Transverse colon (tissue), 4 donors: ENCODE measurements around the gene RAPGEF6. TPM values are rescaled to one million over a fixed set of nuclear protein-coding genes. Genes with fewer than 3 reads are reported as not detected.
"Not testable (repeated sequence)": the region's sequence is repeated elsewhere in the genome, so short reads cannot be mapped to it uniquely, and the experiment has no call there.

Experiments used
- DNase-seq: peaks from one replicate; pipeline ENCODE4 v3.0.0-alpha.2; 2019
- H3K27ac ChIP-seq, 4 donors: fragments of 200-600 bp; sonication (generic); 2 replicates each; pipeline ENCODE4 v1.5.1; 2016 to 2018; ENCODE audit warnings: inconsistent platforms in 4 of 4
- H3K27me3 ChIP-seq: fragments of 200-600 bp; sonication (generic); 2 replicates; pipeline ENCODE4 v1.5.1; 2017; ENCODE audit warnings: inconsistent platforms
- H3K36me3 ChIP-seq, 4 donors: fragments of 200-600 bp; sonication (generic); 2 replicates each; pipeline ENCODE4 v1.5.1; 2017 to 2019; ENCODE audit warnings: inconsistent platforms in 4 of 4
- H3K4me1 ChIP-seq, 4 donors: fragments of 200-600 bp; sonication (generic); 2 replicates each; pipeline ENCODE4 v1.5.1; 2017 to 2020; ENCODE audit warnings: inconsistent platforms in 4 of 4
- H3K4me3 ChIP-seq, 4 donors: fragments of 200-600 bp; sonication (generic); 1 replicate in 1 of 4; 2 replicates in 3 of 4; pipeline versions ENCODE4 v1.5.1 to v1.6.1; 2017 to 2019; ENCODE audit warnings: inconsistent platforms in 4 of 4
- H3K9me3 ChIP-seq, 2 donors: fragments of 200-600 bp; sonication (generic); 2 replicates each; pipeline ENCODE4 v1.5.1; 2017 to 2019; ENCODE audit warnings: inconsistent platforms in 2 of 2
- EP300 ChIP-seq: sonication (generic); formaldehyde crosslinking; IDR thresholded peaks from one replicate; pipeline ENCODE4 v1.6.1; 2017; ENCODE audit warnings: antibody characterized with exemption, low read depth
- POLR2A ChIP-seq: fragments of 450-650 bp; IDR thresholded peaks from one replicate; pipeline ENCODE4 v1.6.1; 2016; ENCODE audit warnings: antibody characterized with exemption, mild to moderate bottlenecking, moderate library complexity
- POLR2AphosphoS5 ChIP-seq, 3 donors: sonication (generic); formaldehyde crosslinking; IDR thresholded peaks; one replicate each; pipeline ENCODE4 v1.6.1; 2016; ENCODE audit warnings: antibody characterized with exemption in 3 of 3
- WGBS, 2 donors: methylation state at CpG; one replicate each; pipeline ENCODE4 v1.1.5; 2018; ENCODE audit warnings: low coverage in 1 of 2; 5-methylcytosine and 5-hydroxymethylcytosine counted together
- in situ Hi-C, 4 donors: fragments of 200-750 bp; cut with MboI; loops; one replicate each; pipeline versions ENCODE4 v1.15.0 to v1.15.1; 2017; ENCODE audit warnings: low sequenced_read_pairs in 3 of 4, low pct_ligation_motif_present in 1 of 4, low pct_unique_long_range_greater_than_20kb in 1 of 4
- intact Hi-C: fragments of 100-400 bp; cut with DNase I; formaldehyde crosslinking; loops from one replicate; pipeline ENCODE4 v1.15.1; 2023; ENCODE audit warnings: low total_unique reads
- total RNA-seq, 4 donors: library from RNA; depleted of rRNA; stranded (reverse); fragments of >200 nt; gene quantifications; one replicate each; pipeline ENCODE4 v1.1.0, GENCODE V29; 2016
- TF ChIP-seq, protein P1 (sequence below), 5 experiments: fragments of 200-600 bp in 3 of 5; fragments of 450-650 bp in 2 of 5; sonication (generic) in 3 of 5; IDR thresholded peaks; 1 replicate in 2 of 5; 2 replicates in 3 of 5; pipeline ENCODE4 v1.5.1; 2016 to 2017; ENCODE audit warnings: antibody characterized with exemption in 5 of 5, inconsistent platforms in 3 of 5, mild to moderate bottlenecking in 2 of 5, moderate library complexity in 1 of 5

RAPGEF6 gene
- total RNA-seq, 4 donors from 2014 or later, result 21.3 to 40.3 (median 35.9) TPM

GRCh38 chr5:131491749-131492148, 143.3 kb downstream of the RAPGEF6 start:
- Histone ChIP-seq H3K27ac (no peak overlapping the region), H3K4me1 (peaks cover 0 to 9% (median 2%) of the 10 kb centered on the region in 4 donors), H3K4me3 (no peak overlapping the region), H3K27me3 (no peaks in the 10 kb centered on the region), H3K9me3 (no peaks in the 10 kb centered on the region), H3K36me3 (peaks cover 0 to 49% (median 15%) of the 10 kb centered on the region in 4 donors)
- TF ChIP-seq, protein P1, sequence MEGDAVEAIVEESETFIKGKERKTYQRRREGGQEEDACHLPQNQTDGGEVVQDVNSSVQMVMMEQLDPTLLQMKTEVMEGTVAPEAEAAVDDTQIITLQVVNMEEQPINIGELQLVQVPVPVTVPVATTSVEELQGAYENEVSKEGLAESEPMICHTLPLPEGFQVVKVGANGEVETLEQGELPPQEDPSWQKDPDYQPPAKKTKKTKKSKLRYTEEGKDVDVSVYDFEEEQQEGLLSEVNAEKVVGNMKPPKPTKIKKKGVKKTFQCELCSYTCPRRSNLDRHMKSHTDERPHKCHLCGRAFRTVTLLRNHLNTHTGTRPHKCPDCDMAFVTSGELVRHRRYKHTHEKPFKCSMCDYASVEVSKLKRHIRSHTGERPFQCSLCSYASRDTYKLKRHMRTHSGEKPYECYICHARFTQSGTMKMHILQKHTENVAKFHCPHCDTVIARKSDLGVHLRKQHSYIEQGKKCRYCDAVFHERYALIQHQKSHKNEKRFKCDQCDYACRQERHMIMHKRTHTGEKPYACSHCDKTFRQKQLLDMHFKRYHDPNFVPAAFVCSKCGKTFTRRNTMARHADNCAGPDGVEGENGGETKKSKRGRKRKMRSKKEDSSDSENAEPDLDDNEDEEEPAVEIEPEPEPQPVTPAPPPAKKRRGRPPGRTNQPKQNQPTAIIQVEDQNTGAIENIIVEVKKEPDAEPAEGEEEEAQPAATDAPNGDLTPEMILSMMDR (IDR thresholded peaks at IDR 0.05), result no peak
- TF ChIP-seq POLR2A, result no peak
- no peak for TF ChIP-seq EP300
- TF ChIP-seq POLR2AphosphoS5 (IDR thresholded peaks at IDR 0.05), result no peak
- in situ Hi-C loops, result no loop called here
- WGBS, 2 donors, result 80 to 93% methylated on average over 1 of the region's 1 CpG
- intact Hi-C loops, result no loop called here
- no peak for DNase-seq

- Histone ChIP-seq H3K4me3 (no peak overlapping the region), H3K9me3 (no peaks in the 10 kb centered on the region), H3K27ac (no peak overlapping the region), H3K36me3 (peaks cover 0 to 34% (median 9%) of the 10 kb centered on the region in 4 donors), H3K4me1 (no peaks in the 10 kb centered on the region), H3K27me3 (no peaks in the 10 kb centered on the region)
- 61 to 69% methylated on average over 3 of the region's 3 CpGs for WGBS, 2 donors
- in situ Hi-C loops (no loop called here), intact Hi-C loops (no loop called here)
- TF ChIP-seq POLR2AphosphoS5 (IDR thresholded peaks at IDR 0.05), result no peak
- TF ChIP-seq POLR2A, result no peak
- TF ChIP-seq, protein P1 (IDR thresholded peaks at IDR 0.05), result no peak
- TF ChIP-seq EP300, result no peak
- no peak for DNase-seq
These were observed 146.6 kb downstream of the RAPGEF6 start for GRCh38 chr5:131488463-131488862.

DNA sequence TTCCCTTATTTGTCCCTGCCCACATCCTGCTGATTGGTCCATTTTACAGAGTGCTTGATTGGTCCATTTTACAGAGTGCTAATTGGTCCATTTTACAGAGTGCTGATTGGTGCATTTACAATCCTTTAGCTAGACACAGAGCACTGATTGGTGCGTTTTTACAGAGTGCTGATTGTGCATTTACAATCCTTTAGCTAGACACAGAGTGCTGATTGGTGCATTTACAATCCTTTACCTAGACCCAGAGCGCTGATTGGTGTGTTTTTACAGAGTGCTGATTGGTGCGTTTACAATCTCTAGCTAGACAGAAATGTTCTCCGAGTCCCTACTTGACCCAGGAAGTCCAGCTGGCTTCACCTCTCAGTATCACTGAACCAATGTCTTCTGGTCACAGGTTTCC, 147.7 kb downstream of the RAPGEF6 start:
- 99 to 100% methylated on average over 3 to 4 of the region's 4 CpGs for WGBS, 2 donors
- H3K4me1 ChIP-seq, intact Hi-C loops, H3K27me3 ChIP-seq, H3K27ac ChIP-seq, DNase-seq, in situ Hi-C loops, H3K4me3 ChIP-seq, H3K9me3 ChIP-seq: not testable (repeated sequence)
- peaks cover 0 to 30% (median 9%) of the 10 kb centered on the region in 4 donors for H3K36me3 ChIP-seq

- H3K9me3 ChIP-seq, result no peaks in the 10 kb centered on the region
- H3K4me3 ChIP-seq, result no peak overlapping the region
- no peak for DNase-seq
- H3K36me3 ChIP-seq, result peaks cover 0 to 10% (median 4%) of the 10 kb centered on the region in 4 donors
- intact Hi-C loops, result no loop called here
- in situ Hi-C loops, result no loop called here
- no peaks in the 10 kb centered on the region for H3K27me3 ChIP-seq
- WGBS, 2 donors, result 85 to 86% methylated on average over 2 of the region's 2 CpGs
- TF ChIP-seq POLR2AphosphoS5 (IDR thresholded peaks at IDR 0.05) (no peak), EP300 (no peak), POLR2A (no peak)
- TF ChIP-seq, protein P1 (IDR thresholded peaks at IDR 0.05), result no peak
- H3K4me1 ChIP-seq, result no peaks in the 10 kb centered on the region
- H3K27ac ChIP-seq, result no peak overlapping the region
These were observed 152.4 kb downstream of the RAPGEF6 start for GRCh38 chr5:131482617-131483016.

- 53 to 67% methylated on average over 1 of the region's 1 CpG for WGBS, 2 donors
- Histone ChIP-seq H3K27ac (no peak overlapping the region), H3K36me3 (peaks cover 0 to 5% (median 0%) of the 10 kb centered on the region in 4 donors), H3K4me3 (no peak overlapping the region), H3K27me3 (no peaks in the 10 kb centered on the region), H3K9me3 (no peaks in the 10 kb centered on the region), H3K4me1 (no peaks in the 10 kb centered on the region)
- DNase-seq, result no peak
- TF ChIP-seq, protein P1 (IDR thresholded peaks at IDR 0.05), result no peak
- TF ChIP-seq POLR2A (no peak), POLR2AphosphoS5 (IDR thresholded peaks at IDR 0.05) (no peak), EP300 (no peak)
- intact Hi-C loops (no loop called here), in situ Hi-C loops (no loop called here)
These were observed 153.5 kb downstream of the RAPGEF6 start for GRCh38 chr5:131481569-131481968.
